NCI-H2107 (cell line): ENCODE results near the gene EXTL1.

Source experiments
- DNase-seq: peaks from one replicate; lab custom pipeline; 2025; lab: John Stamatoyannopoulos, UW

EXTL1 gene

DNA sequence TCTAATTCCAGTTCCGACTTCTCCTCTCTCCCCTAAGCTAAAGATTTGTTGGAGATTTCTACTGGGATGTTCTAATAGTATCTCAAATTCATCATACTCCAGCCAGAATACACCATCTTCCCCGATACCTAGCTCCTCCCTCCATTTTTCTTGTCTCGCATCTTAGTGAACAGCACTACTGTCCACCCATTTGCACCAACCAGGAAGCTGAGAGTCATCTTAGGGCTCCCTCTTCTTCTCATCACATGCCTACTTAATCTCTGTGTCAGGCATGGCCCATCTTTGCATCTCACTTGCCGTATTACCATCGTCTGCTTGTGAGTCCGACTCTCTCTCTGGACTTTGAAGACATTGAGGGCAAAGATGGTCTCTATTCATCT, 49.4 kb downstream of the EXTL1 start:
- DNase-seq: no peak

GRCh38 chr1:26072305-26072704, 50.7 kb downstream of the EXTL1 start:
- DNase-seq: no peak

GRCh38 chr1:26075421-26076144, 54.0 kb downstream of the EXTL1 start:
- no peak for DNase-seq

DNA sequence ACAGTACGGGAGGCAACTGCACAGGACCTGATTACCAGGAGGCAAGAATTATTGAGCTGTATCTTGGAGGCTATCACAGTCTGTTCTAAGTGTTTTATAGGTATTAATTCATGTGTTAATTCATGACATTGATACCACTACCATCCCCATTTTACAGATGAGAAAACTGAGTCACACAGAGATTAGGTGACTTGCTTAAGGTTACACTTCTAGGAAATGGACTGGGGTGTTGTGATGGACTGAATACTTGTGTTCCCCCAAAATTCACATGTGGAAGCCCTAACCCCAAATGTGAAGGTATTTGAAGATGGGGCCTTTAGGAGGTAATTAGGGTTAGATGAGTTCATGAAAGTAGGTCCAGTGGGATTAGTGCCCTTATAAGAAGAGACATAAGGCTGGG, 55.9 kb downstream of the EXTL1 start:
- no peak for DNase-seq

DNA sequence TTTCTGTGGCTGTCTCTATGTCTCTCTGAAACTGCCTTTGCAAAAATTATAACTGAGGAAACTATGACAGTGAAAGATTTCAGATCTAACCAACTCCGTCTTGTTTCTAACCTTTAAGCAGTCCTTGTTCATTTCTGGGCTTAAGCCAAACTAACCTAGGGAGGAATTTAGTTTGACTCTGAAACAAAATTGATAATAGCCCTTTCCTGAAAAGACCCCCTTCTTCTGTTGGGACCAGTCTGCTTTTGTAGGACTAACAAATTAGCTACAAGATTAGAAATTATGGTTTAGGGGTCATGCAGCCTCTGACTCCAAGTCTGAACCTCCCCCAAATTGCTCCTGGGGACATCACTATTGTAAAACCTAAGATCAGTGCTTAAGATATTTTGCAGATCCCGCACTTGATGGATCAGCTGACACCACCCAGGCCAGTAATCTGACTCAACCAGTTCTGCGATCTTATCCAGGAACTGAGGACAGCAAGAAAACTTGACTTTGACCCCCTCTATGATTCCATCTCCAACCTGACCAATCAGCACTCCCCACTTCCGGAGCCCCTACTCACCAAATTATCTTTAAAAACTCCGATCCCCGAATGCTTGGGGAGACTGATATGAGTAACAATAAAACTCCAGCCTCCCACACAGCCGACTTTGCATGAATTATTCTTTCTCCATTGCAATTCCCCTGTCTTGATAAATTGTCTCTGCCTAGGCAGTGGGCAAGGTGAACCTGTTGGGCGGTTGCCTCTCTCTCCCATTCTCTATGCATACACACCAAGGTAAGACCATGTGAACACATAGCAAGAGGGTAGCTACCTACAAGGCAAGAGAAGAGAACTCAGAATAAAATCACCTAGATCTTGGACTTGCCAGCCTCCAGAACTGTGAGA, 57.0 kb downstream of the EXTL1 start:
- no peak for DNase-seq

DNA sequence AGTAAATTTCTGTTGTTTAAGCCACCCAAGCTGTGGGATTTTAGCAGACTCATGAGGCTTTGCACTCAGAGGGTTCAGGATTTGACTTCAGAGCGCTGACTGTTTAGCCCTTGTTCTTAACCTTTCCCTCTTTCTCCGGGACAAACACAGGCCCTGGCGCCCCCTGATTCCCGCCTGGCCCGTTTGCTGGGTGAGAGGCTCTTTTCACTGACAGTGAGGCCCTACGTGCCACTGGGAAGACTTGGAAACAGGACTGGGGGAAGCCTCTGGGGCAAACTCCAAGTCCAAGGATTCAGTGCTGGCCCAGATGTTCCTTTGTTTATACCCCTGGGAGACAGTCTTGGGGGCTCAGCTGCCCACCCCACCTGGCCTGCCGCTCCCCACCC, 57.6 kb downstream of the EXTL1 start:
- no peak for DNase-seq

DNA sequence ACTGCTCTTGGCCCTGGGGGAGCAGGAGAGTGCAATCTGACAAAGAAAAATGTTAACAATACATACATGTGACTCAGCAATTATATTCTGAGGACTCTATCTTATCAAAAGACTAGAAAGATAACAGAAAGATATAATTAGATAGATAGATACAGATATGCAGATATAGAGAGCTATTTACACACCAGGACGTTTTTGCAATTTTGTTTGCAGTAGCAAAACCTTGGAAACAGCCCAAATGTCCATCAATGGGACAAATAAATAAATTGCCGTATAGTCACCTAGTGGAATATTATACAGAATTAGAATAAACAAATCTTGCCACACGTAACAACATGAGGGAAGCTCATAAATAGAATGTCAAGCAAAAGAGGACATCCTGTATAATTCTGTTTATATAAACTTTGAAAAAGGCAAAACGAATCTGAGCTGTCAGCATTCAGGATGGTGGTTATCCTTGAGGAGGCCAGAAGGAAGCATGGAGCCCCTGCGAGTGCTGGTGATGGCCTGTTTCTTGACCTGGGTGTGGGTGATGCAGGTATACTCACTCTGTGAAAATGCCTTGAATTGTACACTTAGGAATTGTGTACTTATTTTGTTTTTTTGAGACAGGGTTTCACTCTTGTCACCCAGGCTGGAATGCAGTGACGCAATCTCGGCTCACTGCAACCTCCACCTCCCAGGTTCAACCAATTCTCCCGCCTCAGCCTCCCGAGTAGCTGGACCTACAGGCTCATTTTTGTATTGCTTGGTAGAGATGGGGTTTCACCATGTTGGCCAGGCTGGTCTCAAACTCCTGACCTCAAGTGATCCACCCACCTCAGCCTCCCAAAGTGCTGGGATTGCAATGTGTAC, 58.6 kb downstream of the EXTL1 start:
- DNase-seq: no peak

- DNase-seq: no peak
These were observed 59.9 kb downstream of the EXTL1 start for GRCh38 chr1:26081267-26082019.

DNA sequence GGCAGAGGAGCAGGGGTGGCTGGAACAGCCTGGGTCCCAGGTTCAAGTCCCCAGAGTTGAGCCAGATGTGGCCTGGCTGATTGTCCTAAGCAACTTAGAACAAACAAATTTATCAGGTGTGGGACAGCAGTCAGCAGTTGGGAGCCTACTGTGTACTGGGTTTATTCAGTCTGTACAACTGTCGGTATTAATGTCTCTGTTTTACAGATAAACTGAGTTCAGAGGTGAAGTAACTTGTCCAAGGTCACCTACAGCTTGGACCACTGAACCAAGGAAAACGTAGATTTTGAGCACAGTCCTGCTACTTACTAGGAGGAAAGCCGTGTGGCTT, 60.4 kb downstream of the EXTL1 start:
- no peak for DNase-seq

- no peak for DNase-seq
These were observed 61.6 kb downstream of the EXTL1 start for GRCh38 chr1:26083208-26083607.

DNA sequence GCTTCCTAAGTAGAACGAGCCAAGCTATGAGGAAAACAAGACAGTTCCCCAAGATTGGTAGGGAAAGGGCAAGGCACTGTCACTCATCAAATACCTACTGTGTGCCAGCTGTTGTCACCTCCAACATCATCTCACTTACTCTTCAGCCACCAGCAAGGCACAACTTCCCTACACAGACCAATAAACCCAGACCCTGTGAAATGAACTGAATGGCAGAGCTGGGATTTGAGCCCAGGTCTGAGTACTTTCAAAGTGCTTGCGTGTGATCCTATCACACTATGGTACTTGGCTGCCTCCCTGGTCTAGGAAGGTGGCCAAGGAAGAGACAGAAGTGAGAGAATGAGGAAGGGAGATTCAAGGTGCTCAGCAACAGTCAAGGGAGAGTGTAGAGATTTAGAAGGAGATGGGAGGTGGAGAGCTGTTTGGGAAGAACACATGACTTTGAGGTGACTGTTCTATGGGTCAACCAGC, 62.6 kb downstream of the EXTL1 start:
- no peak for DNase-seq

GRCh38 chr1:26084844-26085243, 63.3 kb downstream of the EXTL1 start:
- DNase-seq: no peak
